Epithelial cell of esophagus (primary cell): Measurements from ENCODE around the gene ASB2.

Source experiments
- DNase-seq: peaks from one replicate; pipeline ENCODE4 v3.0.0; 2010; ENCODE audit warnings: low read depth
- H3K4me3 ChIP-seq: 2 replicates; pipeline ENCODE4 v1.5.1; 2011; ENCODE audit warnings: mild to moderate bottlenecking, low read length, control low read depth
- TF ChIP-seq, protein P1 (sequence below): IDR thresholded peaks from 2 replicates; pipeline ENCODE4 v1.5.1; 2011; ENCODE audit warnings: low read depth, mild to moderate bottlenecking, low read length, control low read depth, inconsistent platforms; ENCODE audit not compliant: insufficient read depth; ENCODE audit errors: missing control alignments

ASB2 gene

DNA sequence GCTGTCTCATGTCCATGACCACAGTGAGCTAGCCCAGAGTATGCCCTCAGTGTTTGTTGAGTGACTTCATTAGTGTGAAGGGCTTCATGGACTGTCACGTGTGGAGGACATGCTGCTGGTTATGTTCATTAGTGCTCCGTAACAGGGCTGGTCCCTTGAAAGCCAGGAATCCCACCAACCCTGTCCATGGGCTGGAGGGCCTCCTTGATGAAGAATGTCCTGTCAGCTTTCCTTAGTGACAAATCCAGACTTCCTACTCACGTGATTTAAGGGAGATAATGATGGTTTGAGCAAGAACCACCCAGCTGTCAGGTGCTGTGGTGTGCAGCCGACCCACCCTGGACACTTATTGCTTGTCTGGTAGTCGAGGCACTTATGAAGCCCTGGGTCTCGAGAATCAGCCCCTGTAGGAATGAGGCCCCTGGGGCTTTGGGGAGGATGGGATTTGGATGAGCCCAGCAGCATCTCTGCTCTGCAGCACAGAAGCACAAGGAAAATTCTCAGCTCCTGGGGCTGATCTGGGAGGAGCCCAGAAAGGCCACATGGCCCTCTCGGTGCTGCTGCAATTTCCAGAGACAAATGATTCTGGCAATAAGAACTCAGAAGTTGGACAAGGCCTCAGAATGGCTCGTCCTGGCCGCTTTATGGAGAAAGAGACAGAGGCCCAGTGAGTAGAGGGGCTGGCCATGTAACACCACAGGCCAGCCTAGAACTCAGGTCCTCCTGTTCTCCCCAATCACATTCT is 86.5 kb downstream of the ASB2 start:
- DNase-seq: no peak
- TF ChIP-seq, protein P1, sequence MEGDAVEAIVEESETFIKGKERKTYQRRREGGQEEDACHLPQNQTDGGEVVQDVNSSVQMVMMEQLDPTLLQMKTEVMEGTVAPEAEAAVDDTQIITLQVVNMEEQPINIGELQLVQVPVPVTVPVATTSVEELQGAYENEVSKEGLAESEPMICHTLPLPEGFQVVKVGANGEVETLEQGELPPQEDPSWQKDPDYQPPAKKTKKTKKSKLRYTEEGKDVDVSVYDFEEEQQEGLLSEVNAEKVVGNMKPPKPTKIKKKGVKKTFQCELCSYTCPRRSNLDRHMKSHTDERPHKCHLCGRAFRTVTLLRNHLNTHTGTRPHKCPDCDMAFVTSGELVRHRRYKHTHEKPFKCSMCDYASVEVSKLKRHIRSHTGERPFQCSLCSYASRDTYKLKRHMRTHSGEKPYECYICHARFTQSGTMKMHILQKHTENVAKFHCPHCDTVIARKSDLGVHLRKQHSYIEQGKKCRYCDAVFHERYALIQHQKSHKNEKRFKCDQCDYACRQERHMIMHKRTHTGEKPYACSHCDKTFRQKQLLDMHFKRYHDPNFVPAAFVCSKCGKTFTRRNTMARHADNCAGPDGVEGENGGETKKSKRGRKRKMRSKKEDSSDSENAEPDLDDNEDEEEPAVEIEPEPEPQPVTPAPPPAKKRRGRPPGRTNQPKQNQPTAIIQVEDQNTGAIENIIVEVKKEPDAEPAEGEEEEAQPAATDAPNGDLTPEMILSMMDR: no peak
- no peak overlapping the region for H3K4me3 ChIP-seq

DNA sequence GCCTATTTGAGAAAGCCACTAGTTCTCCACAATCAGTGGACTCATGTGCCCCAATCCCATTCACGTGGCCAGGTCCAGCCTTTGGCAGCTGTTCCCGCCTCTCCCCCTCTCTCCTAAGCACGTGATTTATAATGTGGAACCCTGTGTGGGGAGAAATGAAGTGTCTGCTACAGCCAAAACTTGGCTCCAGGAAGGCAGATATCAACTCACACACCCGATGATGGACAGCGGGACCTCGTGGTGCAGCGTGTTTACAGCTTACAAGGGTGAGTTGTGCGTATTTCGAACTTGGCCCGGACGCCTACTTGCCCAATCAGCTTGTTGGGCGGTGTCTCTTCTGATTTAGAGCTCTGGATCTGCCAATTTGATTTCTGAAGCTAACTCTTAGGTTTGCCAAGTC is 87.4 kb downstream of the ASB2 start:
- TF ChIP-seq, protein P1: no peak
- H3K4me3 ChIP-seq: no peak overlapping the region
- no peak for DNase-seq

DNA sequence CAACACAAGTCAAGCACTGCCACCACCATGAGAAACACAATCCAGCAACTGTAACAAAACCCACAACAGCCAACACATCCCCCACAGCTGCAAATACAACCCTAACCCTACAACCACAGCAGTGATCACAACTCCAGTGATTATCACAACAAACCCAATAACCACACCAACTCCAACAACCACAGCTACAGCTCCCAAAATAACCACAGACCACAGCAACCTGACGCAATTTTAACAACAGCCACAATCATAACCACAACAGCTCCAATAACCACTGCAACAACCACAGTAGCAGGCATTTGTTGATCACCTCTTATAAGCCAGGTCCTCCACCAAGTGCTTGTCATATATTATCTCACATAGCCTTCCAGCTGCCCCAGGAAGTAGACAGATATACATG is 91.4 kb downstream of the ASB2 start:
- H3K4me3 ChIP-seq: no peak overlapping the region
- DNase-seq: no peak

More for the DNA sequence above, 91.4 kb downstream of the ASB2 start:
- TF ChIP-seq, protein P1: no peak
